HG02973 (cell line): Measurements from ENCODE around the gene SIM2.

ENCODE experiments used
- ATAC-seq: cut with Tn5 transposase; IDR thresholded peaks from one replicate; pipeline ENCODE4 v1.9.1; 2021; ENCODE audit warnings: moderate library complexity; ENCODE audit not compliant: unreplicated experiment

The SIM2 gene

DNA sequence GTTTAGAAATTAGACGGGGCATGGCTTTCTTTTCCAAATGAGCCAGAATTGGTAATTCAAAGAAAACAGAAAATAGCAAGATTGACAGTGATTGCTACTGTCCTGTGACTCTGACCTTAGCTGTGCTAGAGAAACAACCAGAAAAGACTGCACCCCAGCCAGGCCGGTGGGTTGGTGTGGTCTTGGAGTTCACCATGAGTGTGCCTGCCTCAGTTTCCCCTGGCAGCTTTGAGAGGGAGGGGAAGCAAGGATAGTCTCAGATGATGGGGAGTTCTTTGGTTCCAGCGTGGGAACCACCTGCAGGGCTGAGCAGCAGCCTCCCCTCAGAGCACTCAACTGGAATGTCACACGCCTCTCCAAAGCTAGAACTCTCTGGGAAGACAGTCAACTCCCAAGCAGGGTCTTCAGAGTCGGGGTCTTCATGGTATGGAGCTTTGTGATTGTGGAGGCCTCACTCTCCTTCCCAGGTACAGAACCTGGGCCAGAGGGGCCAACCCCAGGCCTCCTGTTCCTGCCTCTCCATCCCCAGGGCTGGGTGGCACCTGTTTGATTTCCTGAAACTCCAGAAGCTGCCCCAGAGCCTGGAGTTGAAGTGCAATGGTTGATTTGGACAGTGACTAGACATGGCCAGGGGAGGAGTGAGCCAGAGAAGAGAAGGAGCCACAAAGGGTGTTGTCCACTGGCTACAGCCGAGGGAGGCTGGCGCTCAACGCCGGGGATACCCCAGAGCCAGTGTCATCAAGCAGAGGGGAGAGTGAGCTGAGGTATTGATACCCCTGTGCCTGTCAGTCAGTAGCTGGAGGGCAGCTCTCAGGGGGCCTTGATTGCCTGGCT is 35.7 kb downstream of the SIM2 start:
- no peak for ATAC-seq

- no peak for ATAC-seq
These were observed 36.2 kb downstream of the SIM2 start for GRCh38 chr21:36735201-36735515.

DNA sequence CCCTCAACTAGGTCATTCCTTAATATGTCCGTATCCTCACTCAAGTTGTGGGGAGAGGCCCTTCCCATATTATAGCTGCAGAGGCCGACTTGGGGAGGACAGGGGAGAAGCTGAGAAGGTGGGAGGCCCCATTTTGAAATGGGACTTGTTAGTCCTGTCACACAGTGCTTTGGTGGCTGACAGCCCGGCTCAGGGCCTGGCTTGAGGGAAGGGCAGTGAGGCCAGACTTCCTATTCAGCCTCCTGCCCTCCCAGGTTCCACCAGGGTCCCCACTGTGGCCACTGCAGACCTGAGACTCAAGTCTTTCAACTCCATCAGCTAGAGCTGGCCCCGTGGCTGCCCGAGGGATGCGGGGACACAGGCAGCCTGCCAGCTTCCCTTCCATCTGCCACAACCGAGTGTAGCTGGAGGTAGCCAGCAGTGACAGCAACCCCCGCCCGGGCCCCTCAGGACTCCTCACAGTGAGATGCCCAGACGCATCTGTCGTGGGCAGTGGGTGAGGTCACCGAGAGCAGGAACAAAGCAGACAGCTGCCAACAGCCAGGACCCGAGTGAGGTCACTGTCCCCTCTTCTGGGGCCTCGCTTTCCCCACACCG is 36.9 kb downstream of the SIM2 start:
- ATAC-seq: no peak

DNA sequence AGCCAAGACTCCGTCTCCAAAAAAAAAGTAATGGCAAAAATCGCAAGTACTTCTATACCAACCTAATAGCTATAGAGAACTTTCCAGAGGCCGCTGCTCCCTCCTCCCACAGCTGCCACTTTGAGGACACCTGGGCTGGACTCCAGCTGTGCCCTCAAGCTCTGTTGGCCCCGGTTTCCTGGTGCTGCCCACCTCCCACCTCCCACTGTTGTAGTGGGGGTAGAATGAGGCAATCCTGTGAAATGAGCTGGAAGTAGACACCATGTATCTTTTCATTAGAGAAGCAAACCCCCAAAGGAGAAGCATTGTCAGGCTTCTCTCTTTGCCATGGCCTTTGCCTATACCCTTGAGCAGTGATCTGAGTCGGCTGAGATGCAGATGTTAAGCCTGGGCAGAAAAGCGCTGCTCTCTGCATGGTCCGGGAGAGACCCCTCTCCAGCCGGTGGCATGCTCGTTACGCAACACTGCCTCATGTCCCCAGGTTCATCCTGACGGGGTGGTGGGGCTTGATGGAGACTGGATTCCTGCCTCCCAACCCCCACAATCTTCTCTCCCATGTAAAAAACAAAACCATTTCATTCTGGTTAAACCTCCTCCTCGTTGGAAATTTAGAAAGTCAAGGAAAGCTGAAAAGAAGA is 39.7 kb downstream of the SIM2 start:
- ATAC-seq: no peak

GRCh38 chr21:36741506-36741905 is 42.6 kb downstream of the SIM2 start:
- no peak for ATAC-seq

DNA sequence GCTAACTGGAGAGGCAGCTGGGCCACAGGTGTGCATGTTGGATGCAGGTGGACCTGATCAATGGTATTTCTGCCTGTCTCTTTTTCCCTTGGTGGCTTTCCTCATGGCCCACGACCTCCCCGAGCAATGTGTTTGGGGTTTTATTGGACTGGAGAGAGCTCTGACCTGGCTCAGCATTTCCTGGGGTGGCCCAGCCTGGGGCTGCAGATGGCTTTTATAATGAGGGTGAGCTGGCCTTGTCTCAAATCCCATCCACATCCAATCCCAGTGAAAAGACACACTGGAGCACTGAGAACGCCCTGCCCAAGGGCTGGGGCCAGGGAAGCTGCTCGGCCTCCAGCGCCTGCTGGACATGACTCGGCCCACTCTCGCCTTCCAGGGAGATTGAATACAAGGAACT is 44.1 kb downstream of the SIM2 start:
- ATAC-seq: no peak

DNA sequence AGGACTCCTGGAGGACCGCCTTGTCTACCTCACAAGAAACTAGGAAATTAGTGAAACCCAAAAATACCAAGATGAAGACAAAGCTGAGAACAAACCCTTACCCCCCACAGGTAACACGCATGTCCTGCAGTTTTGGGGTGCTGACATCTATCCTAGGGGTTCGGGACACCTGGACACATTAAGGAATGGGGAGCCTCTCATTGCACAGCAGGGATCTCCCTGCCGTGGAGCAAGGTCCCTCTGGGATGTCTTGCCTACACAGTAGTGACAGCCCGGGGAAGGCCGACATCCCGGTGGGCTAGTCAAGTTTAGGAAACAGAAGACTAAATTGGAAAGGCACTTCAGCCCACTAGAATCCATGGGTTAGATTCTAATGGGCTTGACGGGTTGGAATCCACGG is 44.5 kb downstream of the SIM2 start:
- ATAC-seq: no peak

DNA sequence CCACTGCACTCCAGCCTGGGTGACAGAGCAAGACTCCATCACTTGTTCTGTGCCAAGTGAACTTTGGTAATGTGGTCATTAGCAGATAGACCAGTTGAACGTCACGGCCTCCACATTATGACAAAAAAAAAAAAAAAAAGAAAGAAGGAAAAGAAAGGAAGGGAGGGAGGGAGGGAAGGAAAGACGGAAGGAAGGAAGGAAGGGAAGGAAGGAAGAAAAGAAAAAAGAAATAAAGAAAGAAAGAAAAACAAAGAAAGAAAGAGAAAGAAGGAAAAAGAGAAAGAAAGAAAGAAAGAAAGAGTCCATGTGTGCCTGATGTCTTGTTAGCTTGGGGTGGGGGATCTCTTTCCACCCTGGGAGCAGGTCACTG is 45.3 kb downstream of the SIM2 start:
- no peak for ATAC-seq

- ATAC-seq: no peak
These were observed 45.8 kb downstream of the SIM2 start for GRCh38 chr21:36744560-36745231.

GRCh38 chr21:36745459-36745858 is 46.5 kb downstream of the SIM2 start:
- no peak for ATAC-seq

DNA sequence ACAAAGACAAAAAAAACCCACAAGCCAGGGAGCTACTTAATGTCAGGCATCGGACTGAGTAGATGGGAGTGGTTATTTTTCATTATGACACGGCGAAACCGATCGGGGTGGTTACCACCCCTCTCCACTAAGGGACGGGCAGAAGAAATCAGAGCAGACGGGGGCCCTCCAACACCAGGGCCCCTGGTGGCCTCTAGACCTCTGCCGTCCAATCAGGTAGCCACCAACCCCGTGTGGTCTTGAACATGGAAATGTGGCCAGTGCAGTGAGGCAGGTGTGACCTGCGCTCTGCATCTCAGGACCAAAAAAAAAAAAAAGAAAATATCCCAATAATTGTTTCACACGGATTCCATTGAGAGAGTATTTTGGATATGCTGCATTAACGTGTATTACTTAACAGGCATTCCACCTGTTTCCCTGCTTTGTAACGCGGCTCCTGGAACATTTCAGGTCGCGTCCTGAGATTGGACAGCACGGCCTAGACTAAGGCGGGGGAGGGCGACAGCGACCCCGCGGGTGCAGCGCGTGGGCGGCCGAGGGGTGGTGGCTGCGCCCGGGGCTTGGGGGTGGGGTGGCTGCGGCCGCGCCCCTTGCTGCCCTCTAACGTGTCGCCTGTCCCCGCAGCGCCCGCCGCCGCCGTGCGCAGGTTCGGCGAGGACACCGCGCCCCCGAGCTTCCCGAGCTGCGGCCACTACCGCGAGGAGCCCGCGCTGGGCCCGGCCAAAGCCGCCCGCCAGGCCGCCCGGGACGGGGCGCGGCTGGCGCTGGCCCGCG is 48.3 kb downstream of the SIM2 start:
- ATAC-seq: no peak

- no peak for ATAC-seq
These were observed 49.0 kb downstream of the SIM2 start for GRCh38 chr21:36747815-36748383.

GRCh38 chr21:36749935-36750575 is 51.1 kb downstream of the SIM2 start:
- no peak for ATAC-seq

DNA sequence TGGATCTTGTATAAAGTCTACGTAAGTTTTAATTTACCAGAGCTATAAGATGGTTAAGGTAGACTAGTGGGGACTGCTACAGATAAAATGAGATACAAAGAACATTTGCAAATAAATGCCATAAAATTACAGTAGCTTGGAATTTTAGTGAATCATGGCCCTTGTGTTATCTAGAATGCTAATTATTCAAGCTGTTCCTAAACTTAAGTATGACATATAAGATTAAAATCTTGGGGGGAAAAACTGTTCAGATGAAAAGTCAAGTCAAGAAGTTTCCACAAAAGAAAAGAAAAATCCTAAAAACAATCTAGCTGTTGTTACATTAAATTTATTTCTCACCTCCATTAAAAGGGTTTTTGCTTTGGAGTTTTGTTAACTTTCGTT is 51.7 kb downstream of the SIM2 start:
- no peak for ATAC-seq

- ATAC-seq: no peak
These were observed 52.5 kb downstream of the SIM2 start for GRCh38 chr21:36751383-36751782.

DNA sequence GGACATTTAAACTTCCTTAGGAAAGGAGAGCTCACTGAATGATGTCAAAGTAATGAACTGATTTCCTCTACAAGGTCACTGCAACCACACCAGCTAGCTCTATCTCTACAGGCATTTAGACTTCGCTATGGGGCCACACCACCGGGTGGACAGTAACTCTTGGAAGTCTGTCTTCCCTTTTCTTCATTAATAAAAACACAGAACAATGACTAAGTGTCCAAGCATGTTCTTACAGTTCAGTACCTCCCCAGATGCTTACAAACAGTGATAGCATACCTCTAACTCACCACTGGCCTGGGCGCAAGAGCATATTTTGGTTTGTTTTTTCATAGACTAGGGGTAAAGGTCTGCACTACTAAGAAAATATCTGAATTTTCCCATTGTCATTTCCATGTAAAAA is 54.6 kb downstream of the SIM2 start:
- no peak for ATAC-seq

- ATAC-seq: no peak
These were observed 55.5 kb downstream of the SIM2 start for GRCh38 chr21:36754241-36754898.

- no peak for ATAC-seq
These were observed 57.6 kb downstream of the SIM2 start for GRCh38 chr21:36756527-36756926.

DNA sequence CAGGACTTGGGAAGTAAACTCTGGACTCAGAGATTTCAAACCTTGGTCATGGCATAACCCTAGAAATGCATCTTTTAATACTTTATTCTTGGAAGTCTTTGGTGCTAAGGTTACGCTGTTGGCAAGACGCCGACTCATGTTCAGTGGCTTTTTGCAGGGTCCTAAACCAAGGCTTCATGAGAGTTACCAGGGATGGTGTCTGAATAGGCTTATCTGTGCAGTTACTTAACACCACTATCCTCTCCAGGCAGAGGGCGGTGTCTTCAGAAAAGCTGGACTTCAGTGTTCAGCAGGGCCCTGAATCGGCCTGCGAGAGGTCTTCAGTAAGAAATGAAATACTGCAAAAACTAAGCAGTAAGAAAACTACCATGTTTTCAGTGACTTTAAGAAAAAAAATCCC is 58.3 kb downstream of the SIM2 start:
- no peak for ATAC-seq
